Measurements from ENCODE around the gene DOCK9.

Gene DOCK9

DNA sequence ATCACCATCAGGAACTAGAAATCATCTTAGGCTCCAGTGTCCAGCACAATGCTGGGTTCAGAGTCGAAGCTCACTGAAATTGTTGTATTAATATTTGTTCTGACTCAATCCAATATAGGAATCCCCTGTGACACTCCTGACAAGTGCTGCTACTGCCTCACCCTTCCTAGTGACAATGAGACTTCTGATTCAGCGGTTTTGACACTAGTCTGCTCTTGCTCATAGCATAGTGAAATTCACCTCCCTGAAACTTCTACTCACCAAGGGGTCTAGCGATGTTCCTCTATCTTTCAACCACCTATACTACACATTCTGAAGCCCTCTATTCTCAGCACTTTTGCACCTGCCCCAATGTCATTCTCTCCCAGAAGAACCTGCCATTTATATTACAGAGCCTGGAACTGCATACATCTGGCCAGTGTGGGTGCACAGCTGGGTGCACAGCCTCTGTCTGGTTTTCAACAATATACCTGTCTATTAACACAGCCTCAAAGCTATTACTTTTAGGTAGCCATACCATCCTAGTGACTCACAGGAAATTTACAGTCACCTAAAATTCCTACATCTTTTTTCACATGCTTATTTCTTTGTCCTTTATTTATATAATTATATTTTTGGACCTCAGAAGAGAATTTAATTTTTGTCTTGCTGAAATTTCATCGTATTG is 88.3 kb downstream of the DOCK9 start:
- no peak for DNase-seq (ENCODE audit: extremely low read depth in 1 of 2, low read depth in 1 of 2)

- no peak for DNase-seq (ENCODE audit: extremely low read depth in 1 of 2, low read depth in 1 of 2)
Observed at GRCh38 chr13:98888890-98889279, 89.0 kb downstream of the DOCK9 start.

GRCh38 chr13:98888222-98888889 is 89.5 kb downstream of the DOCK9 start:
- DNase-seq (ENCODE audit: extremely low read depth in 1 of 2, low read depth in 1 of 2) = no peak

GRCh38 chr13:98886587-98887230 is 91.2 kb downstream of the DOCK9 start:
- no peak for DNase-seq (ENCODE audit: extremely low read depth in 1 of 2, low read depth in 1 of 2)

- no peak for DNase-seq (ENCODE audit: extremely low read depth in 1 of 2, low read depth in 1 of 2)
Observed at GRCh38 chr13:98885600-98885999, 92.3 kb downstream of the DOCK9 start.

DNA sequence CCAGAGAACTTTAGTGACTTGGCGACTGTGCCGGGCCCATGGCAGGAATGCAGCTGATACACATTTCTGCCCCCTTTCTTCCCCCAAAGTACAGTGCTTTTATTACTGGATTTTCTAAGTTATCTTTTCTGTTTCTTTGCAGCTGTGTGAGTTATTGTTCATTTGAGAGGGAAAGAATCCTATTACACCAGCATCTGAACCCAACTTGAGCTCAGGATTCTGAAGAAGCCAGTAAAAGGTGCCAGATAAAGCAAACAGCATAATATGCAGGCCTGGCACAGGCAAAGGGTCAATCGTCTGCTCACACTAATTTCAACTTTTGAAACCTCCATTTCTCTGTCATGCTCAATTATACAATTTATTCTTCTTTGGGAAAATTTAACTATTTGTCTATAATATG is 93.9 kb downstream of the DOCK9 start:
- DNase-seq (ENCODE audit: extremely low read depth in 1 of 2, low read depth in 1 of 2) = no peak

- DNase-seq (ENCODE audit: extremely low read depth in 1 of 2, low read depth in 1 of 2) = no peak
Observed at GRCh38 chr13:98881390-98881789, 96.5 kb downstream of the DOCK9 start.

DNA sequence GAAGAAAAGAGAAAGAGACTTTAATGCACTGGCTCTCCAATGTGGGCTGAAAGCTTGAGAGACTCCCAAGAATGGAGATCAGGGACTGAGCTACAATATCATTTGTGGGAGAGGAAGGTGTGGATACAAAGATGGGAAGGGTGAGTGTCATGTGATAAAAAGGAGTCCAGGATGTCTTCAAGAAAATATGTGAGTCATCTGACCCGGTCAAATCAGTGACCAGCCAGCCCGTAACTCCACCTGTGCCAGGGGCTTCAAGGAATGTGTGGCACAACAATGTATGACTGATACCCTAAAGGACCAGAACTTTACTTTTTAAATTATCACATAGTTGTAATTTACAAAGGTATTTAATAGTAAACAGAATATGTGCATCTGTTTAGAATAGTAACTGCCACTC is 97.2 kb downstream of the DOCK9 start:
- DNase-seq (ENCODE audit: extremely low read depth in 1 of 2, low read depth in 1 of 2) = no peak

DNA sequence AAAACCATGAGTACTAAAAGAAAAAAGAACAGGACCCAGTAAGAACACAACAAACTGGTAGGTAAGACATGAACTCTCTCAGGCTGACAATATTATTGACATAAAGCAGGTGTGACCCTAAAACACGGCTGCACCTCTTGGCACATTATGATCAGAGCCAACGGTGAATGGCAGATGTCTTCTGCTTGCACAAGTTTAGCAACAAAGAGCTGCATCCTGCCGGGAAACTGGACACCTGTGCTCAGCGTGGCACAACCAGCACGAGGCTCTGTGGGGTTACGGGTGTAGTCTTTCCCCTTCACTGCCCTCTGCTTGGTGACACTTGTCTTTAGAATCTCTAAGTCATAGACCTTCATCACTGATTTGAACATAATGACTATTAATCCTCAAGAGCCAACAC is 97.9 kb downstream of the DOCK9 start:
- DNase-seq (ENCODE audit: extremely low read depth in 1 of 2, low read depth in 1 of 2) = no peak

GRCh38 chr13:98879127-98879520 is 98.7 kb downstream of the DOCK9 start:
- DNase-seq (ENCODE audit: extremely low read depth in 1 of 2, low read depth in 1 of 2) = no peak

DNA sequence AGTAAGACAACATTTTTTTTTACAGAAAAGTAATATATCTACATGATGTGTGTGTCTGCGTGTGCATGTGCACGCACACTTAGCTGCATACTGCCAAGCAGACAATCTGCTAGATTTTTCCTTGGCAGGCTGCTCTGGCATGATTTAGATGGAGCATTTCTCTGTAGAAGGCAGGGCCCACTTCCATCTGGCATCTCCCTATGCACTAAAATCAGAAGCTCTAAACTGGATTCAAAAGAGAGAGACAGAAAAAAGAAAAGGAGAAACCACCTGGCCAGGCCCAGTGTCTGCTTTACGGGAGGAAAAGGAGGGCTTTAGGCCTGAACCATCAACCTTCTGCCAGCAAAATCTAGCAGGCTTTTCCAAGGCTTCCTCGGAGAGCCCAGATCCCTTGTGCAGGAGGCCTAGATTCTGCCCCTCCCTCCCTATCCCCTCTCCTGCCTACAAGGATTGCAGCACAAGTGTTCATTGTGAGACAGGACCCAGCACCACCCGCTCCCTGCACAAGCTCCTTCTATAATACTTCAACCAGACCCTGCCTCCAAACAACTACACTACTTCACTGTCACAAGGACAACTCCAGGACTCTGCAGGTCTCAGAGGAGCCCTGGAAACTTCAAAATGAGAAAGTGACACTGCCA is 99.3 kb downstream of the DOCK9 start:
- DNase-seq (ENCODE audit: extremely low read depth in 1 of 2, low read depth in 1 of 2) = no peak

DNA sequence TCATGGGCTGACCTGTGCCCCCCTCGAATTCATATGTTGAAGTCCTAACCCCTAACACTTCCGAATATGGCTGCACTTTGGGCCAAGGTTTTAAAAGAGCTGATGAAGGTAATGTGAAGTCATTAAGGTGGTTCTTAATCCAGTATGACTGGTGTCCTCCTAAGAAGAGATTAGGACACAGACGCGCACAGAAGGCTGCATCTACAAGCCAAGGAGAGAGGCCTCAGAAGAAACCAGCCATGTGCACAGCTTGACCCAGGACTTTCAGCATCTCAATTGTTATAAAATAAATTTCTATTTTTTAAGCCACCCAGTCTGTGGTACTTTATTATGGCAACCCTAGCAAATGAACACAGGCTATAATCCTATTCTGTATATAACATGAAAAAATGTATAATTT is 99.9 kb downstream of the DOCK9 start:
- DNase-seq (ENCODE audit: extremely low read depth in 1 of 2, low read depth in 1 of 2) = no peak

- no peak for DNase-seq (ENCODE audit: extremely low read depth in 1 of 2, low read depth in 1 of 2)
Observed at GRCh38 chr13:98877466-98877865, 100.4 kb downstream of the DOCK9 start.

GRCh38 chr13:98875146-98875729 is 102.6 kb downstream of the DOCK9 start:
- no peak for DNase-seq (ENCODE audit: extremely low read depth in 1 of 2, low read depth in 1 of 2)

DNA sequence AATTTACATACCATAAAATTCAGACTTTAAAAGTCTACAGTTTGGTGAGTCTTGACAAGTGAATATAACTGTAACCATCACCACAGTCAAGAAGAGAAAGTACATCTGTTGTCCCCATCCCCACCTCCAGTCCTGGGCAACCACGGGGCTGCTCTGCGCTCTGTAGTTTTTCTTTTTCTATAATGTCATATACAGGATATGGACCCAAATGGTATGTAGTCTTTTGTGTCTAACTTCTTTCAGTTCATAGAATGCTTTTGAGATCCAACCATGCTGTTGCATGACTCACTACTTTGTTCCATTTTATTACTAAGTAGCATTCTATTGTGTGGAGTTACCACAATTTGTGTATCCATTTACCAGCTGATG is 103.9 kb downstream of the DOCK9 start:
- no peak for DNase-seq (ENCODE audit: extremely low read depth in 1 of 2, low read depth in 1 of 2)

DNA sequence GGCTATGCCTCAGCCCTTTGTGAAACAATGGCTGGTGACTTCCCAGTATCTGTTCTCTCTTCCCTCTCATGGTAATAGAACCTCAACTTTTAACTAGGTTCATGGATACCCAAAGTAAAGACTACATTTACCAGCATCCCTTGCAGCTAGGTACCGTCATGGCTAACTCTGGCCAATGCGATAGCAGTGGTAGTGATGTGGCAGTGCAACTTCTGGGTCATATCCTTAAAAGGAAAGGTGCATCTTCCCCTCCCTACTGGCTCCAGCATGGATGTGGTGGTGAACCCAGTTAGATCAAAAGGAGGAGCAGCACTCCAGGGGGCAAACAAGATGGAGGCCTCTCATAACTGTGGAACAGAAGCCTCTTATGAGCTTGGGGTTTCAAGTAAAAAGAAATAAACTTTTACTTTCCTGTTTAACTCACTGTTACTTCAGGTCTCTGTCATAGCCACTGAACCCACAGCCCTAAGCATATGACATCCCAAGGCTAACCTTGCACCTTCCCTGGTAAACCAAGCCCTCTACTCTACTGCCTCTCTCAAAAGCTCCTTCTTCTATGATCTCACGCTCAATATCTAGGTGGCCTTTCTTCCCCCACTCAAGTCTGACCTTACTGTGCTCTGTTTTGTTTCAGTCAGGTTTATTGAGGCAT is 104.4 kb downstream of the DOCK9 start:
- DNase-seq (ENCODE audit: extremely low read depth in 1 of 2, low read depth in 1 of 2) = no peak

DNA sequence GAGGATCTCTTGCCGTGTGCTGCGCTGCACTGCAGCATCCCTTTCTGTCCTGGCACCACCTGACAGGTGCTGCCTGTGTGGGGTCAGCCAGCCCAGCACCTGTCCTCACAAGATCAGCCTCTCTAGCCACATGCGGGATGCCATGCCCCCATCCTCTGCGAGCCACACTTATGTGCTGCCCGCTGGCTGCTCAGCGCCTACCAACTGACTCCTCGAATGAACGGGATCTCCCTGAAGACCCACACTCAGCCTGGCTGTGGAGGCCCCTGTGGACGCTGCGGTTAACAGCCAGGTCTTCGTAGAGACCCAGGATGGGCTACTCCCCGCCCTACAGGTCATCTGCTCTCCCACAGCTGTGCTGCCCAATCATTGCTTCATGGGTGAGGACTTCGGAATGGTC is 106.1 kb downstream of the DOCK9 start:
- DNase-seq (ENCODE audit: extremely low read depth in 1 of 2, low read depth in 1 of 2) = no peak

DNA sequence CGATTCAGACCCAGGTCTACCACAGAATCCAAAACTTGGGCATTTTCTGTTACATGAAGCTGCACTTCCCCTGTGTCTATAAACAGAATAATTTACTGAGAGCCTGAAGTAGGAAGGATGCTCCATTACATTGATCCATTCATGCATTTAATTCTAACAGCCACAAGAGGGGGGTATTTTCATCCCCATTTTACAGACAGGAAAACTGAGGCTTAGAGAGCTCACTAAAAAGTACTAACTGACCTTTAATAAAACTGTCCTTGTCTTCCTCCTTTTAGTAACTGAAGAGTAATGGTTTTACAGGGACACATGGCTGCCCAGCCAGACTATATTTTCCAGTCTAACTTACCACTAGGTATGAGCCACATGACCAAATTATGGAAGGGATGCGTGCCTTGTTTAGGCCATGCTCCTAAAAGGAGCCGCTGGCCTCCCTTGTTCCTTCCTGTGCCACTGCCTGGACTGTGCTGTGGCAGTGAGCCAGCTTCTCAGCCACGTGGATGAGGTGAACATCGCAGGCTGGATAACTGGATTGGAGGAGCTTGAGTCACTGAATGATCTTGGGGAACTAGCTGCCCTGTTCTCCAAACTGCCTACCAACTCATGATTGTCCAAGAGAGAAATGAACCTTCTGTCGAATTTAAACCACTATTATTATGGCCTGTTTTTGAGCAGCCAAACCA is 108.3 kb downstream of the DOCK9 start:
- DNase-seq (ENCODE audit: extremely low read depth in 1 of 2, low read depth in 1 of 2) = no peak

- DNase-seq (ENCODE audit: extremely low read depth in 1 of 2, low read depth in 1 of 2) = no peak
Observed at GRCh38 chr13:98868932-98869331, 108.9 kb downstream of the DOCK9 start.

- DNase-seq (ENCODE audit: extremely low read depth in 1 of 2, low read depth in 1 of 2) = no peak
Observed at GRCh38 chr13:98866882-98867281, 111.0 kb downstream of the DOCK9 start.

DNA sequence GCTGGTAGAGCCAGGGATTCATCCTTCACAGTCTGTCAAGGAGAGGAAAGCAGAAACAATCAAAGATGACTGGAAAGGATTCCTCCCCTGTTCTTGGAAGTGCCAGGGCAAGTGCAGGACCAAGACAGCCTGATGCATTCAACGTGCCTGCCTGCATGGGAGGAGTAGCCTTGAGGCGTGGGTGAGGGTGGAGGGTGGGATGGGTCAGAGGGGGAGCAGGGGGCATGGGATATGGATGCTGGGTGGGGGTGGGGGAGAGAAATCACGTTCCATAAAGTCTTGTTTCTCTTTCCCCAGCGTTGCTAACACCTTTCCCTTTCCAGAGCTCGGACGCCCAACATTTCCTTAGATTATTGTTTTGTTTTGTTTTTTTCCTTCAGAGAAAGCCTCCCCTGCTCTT is 117.4 kb downstream of the DOCK9 start:
- DNase-seq (ENCODE audit: extremely low read depth in 1 of 2, low read depth in 1 of 2) = no peak
